ENCODE results near the gene VWA8. TPM values are rescaled to one million over a fixed set of nuclear protein-coding genes. Genes with fewer than 3 reads are reported as not detected.

VWA8 gene
- total and polyA plus RNA-seq, 10 donors, result 2.7 to 33.6 (median 18.3) TPM

DNA sequence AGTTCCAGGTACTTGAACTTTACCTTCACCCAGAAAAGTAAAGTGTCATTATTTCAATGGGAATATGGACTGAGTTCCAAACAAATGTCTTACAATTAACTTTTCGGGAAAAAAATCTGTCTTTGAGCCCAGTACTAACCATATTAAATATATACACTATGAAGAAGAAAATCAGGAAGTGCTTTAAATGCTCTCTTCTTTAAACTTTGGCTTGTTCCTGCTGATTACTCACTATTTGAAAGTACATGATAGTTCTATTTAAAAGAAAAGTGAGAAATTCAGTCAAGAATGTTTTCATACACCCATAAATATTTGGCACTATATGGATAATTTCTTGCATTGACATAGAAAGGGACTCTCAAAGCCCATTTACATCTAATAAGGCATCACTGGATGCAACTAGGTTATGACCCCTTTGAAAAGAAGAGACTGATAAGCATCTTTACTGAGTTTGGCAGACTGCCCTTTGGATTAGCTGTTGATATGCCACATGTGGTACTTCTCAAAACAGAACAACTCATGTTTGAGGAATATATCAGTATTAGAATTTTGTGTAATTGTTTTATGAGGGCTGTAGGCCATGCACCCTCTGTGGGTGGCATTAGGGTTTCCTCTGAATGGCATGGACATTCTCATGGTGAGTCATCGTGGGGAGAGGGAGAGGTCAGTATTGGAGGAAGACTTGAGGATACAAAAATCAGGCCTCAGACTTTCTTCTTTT, 25.0 kb upstream of the VWA8 start:
- WGBS, 5 donors, result 81 to 91% (median 82%) methylated on average over 2 of the region's 2 CpGs
- intact Hi-C loops (cut with DNase I; ENCODE audit: low total_unique reads), result no loop called here
- no peak overlapping the region for H3K27ac ChIP-seq
- no peaks in the 10 kb centered on the region for H3K36me3 ChIP-seq
- H3K4me1 ChIP-seq, result no peaks in the 10 kb centered on the region
- H3K27me3 ChIP-seq (replicated peaks in 1 of 7), result peaks cover 0 to 10% (median 0%) of the 10 kb centered on the region in 7 donors
- DNase-seq, result no peak
- TF ChIP-seq POLR2A (IDR thresholded peaks at IDR 0.05), result no peak
- TF ChIP-seq POLR2AphosphoS5 (IDR thresholded peaks at IDR 0.05), result no peak
- TF ChIP-seq, protein P1, sequence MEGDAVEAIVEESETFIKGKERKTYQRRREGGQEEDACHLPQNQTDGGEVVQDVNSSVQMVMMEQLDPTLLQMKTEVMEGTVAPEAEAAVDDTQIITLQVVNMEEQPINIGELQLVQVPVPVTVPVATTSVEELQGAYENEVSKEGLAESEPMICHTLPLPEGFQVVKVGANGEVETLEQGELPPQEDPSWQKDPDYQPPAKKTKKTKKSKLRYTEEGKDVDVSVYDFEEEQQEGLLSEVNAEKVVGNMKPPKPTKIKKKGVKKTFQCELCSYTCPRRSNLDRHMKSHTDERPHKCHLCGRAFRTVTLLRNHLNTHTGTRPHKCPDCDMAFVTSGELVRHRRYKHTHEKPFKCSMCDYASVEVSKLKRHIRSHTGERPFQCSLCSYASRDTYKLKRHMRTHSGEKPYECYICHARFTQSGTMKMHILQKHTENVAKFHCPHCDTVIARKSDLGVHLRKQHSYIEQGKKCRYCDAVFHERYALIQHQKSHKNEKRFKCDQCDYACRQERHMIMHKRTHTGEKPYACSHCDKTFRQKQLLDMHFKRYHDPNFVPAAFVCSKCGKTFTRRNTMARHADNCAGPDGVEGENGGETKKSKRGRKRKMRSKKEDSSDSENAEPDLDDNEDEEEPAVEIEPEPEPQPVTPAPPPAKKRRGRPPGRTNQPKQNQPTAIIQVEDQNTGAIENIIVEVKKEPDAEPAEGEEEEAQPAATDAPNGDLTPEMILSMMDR (IDR thresholded peaks at IDR 0.05 in 8 of 11, conservative IDR thresholded peaks at IDR 0.05 in 3 of 11), result no peak
- no peaks in the 10 kb centered on the region for H3K9me3 ChIP-seq
- H3K4me3 ChIP-seq, result no peak overlapping the region

DNA sequence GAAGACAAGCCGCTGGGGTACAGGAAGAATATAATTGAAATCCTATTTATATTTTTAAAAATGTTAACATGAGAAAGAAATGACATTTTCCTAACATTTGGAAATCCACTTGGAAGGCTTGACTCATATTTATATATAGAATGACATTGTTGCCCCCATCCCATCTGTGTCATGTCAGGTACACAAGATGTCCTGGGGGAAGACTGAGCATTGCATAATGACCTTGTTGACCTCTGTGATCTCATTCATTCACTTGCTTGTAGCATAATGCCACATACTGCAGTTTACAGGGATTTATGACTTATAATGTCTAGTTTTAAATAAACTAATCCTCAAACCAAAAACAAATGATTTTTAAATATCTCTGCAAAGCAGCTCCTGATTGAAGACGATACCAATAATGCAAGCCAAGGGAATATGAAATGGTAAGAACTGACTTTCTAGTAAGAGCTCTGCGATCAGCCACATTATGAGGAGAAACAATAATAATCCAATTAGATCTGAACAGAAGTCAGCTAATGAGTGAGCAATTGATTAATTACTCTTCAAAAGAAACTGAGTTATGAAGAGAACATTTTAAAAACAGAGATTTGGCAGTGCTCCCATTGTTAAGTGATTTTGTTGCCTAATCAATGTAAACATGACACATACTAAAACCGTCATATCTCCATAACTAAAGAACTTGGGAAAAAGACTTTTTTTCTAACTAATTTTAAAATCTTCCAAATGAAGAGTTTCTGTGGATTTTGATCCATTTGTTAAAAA, 21.2 kb upstream of the VWA8 start:
- TF ChIP-seq, protein P1 (IDR thresholded peaks at IDR 0.05 in 8 of 11, conservative IDR thresholded peaks at IDR 0.05 in 3 of 11), result no peak
- TF ChIP-seq POLR2AphosphoS5 (IDR thresholded peaks at IDR 0.05) (no peak), POLR2A (IDR thresholded peaks at IDR 0.05) (no peak)
- no peaks in the 10 kb centered on the region for H3K9me3 ChIP-seq
- no peaks in the 10 kb centered on the region for H3K4me1 ChIP-seq
- H3K4me3 ChIP-seq, result no peak overlapping the region
- intact Hi-C loops (cut with DNase I; ENCODE audit: low total_unique reads), result no loop called here
- no peak for DNase-seq
- H3K36me3 ChIP-seq, result no peaks in the 10 kb centered on the region
- 84 to 92% (median 89%) methylated on average over 4 of the region's 4 CpGs for WGBS, 5 donors
- H3K27me3 ChIP-seq (replicated peaks in 1 of 7), result peaks cover 0 to 5% (median 0%) of the 10 kb centered on the region in 7 donors
- H3K27ac ChIP-seq, result no peak overlapping the region

DNA sequence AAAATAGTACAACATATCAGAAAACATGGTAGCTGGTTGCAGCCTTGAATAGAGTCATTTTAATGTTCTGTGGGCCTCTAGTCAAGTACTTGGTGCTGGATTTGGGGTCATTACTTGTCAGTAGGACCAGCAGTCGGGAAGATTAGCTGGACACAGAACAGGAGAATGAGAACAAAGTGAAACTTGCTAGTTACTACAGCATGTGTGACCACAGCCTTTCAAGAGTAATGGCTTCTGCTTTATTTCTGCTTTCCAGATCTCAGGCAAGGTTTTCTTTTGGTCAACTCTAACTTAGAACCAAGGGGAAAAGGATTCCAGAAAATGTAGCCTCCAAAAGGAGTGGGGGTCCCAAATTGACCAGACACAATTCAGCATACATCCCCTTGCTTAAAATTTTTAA, 17.1 kb upstream of the VWA8 start:
- H3K4me1 ChIP-seq, result no peaks in the 10 kb centered on the region
- intact Hi-C loops (cut with DNase I; ENCODE audit: low total_unique reads), result no loop called here
- DNase-seq, result no peak
- H3K9me3 ChIP-seq, result no peaks in the 10 kb centered on the region
- no peak for TF ChIP-seq POLR2A (IDR thresholded peaks at IDR 0.05)
- TF ChIP-seq, protein P1 (IDR thresholded peaks at IDR 0.05 in 8 of 11, conservative IDR thresholded peaks at IDR 0.05 in 3 of 11), result no peak
- no peak for TF ChIP-seq POLR2AphosphoS5 (IDR thresholded peaks at IDR 0.05)
- H3K27me3 ChIP-seq (replicated peaks in 1 of 7), result no peaks in the 10 kb centered on the region
- H3K4me3 ChIP-seq, result no peak overlapping the region
- H3K27ac ChIP-seq, result no peak overlapping the region
- 52 to 81% (median 59%) methylated on average over 1 of the region's 1 CpG for WGBS, 5 donors
- no peaks in the 10 kb centered on the region for H3K36me3 ChIP-seq

DNA sequence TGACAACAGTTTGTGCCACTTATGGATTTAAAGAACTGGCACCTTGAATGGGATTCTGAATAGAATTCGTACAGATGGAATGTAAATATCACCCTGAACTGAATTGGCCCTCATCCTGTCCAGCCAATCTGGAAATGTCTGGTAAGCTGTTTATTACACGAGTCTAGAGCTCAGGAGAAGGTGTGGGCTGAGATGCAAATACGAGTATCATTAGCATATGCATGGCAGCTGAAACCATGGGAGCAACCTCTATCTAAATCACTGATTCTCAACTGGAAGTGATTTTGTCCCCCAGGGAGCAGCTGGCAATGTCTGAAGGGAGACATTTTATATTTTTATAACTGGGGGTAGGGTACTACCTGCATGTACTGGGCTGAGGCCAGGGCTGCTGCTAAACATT, 15.6 kb upstream of the VWA8 start:
- H3K9me3 ChIP-seq, result no peaks in the 10 kb centered on the region
- no peak overlapping the region for H3K27ac ChIP-seq
- no peak for DNase-seq
- intact Hi-C loops (cut with DNase I; ENCODE audit: low total_unique reads), result no loop called here
- no peaks in the 10 kb centered on the region for H3K27me3 ChIP-seq (replicated peaks in 1 of 7)
- H3K4me3 ChIP-seq, result no peak overlapping the region
- TF ChIP-seq, protein P1 (IDR thresholded peaks at IDR 0.05 in 8 of 11, conservative IDR thresholded peaks at IDR 0.05 in 3 of 11), result no peak
- TF ChIP-seq POLR2A (IDR thresholded peaks at IDR 0.05) (no peak), POLR2AphosphoS5 (IDR thresholded peaks at IDR 0.05) (no peak)
- WGBS, 5 donors, result 72 to 86% (median 78%) methylated on average over 3 of the region's 3 CpGs
- no peaks in the 10 kb centered on the region for H3K36me3 ChIP-seq
- no peaks in the 10 kb centered on the region for H3K4me1 ChIP-seq
